ENCODE data around the gene FAM168A.
"Not testable (repeated sequence)": the region's sequence is repeated elsewhere in the genome, so short reads cannot be mapped to it uniquely, and the experiment has no call there.

The FAM168A gene

DNA sequence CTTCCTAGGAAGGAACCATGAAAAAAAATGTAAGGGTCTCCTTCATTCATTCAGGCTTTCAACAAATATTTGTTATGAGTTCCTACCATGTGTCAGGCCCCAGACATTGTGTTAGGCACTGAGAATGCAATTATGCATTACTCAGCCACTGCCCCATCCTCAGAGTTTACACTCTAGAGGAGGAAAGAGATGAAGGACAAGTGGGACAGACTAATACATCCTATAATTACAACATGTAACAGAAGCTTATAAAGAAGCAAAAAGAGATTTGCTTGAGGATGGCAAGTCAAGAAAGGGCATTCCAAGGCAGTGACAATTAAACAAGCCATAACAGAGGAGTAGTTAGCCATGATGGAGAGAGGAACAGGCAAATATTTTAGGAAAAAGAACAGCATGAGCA lies 78.6 kb downstream of the FAM168A start:
- DNase-seq (ENCODE audit: low read depth in 3 of 3): no peak

DNA sequence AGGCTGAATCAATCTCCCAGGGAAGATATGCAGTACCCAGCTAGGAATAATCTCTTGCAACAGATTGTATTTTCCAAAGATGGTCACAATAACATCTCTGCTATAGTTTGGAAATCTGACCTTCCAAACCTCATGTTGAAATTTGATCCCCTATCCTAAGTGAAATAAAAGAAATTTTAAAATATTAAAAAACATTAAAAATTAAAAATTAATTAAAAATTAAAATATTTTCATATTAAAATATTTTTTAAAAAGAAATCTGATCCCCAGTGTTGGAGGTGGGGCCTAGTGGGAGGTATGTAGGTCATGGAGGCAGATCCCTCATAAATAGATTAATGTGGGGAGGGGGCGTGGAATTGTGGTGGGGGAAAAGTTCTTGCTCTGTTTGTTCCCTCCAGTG lies 79.7 kb downstream of the FAM168A start:
- DNase-seq (ENCODE audit: low read depth in 3 of 3): no peak

DNA sequence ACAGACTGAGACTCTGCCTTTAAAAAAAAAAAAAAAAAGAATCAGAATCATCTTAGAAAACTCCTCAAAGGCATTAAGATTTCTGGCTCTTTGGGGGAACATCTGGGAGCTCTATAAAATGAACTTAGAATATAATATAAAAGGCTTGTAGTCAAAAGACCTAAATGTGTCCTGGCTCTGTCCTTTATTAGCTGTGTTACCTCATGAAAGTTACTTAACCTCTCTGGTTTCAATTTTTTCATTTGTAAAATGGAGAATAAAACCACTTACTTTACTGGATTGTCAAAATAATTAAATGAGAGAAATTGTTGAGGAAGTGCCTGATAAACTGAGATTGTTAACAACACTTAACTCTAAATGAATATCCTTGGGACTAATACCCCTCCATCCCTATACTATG lies 81.8 kb downstream of the FAM168A start:
- DNase-seq (ENCODE audit: low read depth in 3 of 3): no peak

- no peak for DNase-seq (ENCODE audit: low read depth in 3 of 3)
Observed at GRCh38 chr11:73513707-73514106, 84.2 kb downstream of the FAM168A start.

DNA sequence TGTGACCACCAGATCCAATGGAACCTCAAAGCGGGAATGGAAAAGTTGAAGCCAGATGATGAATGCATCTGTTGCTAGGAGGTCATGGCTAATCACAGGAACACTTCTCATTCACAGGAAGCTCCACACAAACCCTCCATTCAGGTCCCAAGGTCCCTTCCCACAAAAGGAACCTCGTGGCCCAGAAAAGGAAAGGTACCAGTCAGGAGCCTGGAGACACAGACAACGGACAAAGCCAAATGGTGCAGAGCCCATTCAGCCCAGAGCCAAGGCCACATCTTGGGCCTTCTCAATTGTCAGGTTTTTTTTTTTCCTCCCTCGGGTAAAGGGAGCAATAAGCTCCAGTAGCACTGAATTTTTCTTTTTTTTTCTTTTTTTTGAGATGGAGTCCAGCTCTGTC lies 87.0 kb downstream of the FAM168A start:
- DNase-seq (ENCODE audit: low read depth in 3 of 3): no peak

GRCh38 chr11:73510106-73510505 lies 87.8 kb downstream of the FAM168A start:
- no peak for DNase-seq (ENCODE audit: low read depth in 3 of 3)

- no peak for DNase-seq (ENCODE audit: low read depth in 3 of 3)
Observed at GRCh38 chr11:73509188-73509587, 88.7 kb downstream of the FAM168A start.

DNA sequence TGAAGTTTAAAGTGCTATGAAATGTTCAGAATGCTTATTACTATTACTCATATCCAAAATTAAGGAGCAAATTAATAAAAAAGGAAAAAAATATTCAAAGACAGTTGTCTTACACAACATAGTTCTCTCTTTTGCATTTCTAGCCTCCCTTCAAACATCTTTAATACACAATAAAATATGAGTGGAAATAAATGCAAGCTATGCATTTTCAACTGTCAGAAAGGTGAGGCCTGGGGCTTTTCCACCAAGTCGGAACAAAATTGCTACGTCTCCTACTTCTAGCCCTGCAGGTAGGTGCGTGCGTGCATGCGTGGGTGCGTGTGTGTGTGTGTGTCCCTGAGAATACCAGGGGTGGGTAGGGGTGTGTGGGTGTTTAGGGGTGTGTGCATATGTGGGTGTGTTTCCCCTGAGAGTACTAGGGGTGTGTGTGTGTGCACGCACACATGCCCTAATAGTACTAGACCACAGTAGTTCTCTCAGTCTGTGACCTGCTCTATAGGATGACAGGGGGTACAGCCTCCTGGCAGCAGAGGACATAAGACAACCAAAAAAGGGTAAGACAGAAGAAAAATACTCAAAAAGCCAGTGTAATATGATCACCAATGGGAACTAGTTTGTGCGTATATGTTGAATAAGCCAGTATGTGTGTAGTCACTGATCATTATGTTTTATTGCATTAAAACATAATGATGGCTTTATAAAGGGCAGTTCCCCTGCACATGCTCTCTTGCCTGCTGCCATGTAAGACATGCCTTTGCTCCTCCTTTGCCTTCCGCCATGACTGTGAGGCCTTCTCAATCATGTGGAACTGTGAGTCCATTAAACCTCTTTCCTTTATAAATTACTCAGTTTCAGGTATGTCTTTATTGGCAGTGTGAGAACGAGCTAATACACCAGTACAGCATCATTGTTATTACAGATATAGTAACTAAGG lies 89.4 kb downstream of the FAM168A start:
- no peak for DNase-seq (ENCODE audit: low read depth in 3 of 3)

GRCh38 chr11:73507086-73507485 lies 90.8 kb downstream of the FAM168A start:
- DNase-seq (ENCODE audit: low read depth in 3 of 3): no peak

GRCh38 chr11:73506038-73506437 lies 91.9 kb downstream of the FAM168A start:
- no peak for DNase-seq (ENCODE audit: low read depth in 3 of 3)

- no peak for DNase-seq (ENCODE audit: low read depth in 3 of 3)
Observed at GRCh38 chr11:73498343-73498742, 99.6 kb downstream of the FAM168A start.

- DNase-seq (ENCODE audit: low read depth in 3 of 3): no peak
Observed at GRCh38 chr11:73496134-73496533, 101.8 kb downstream of the FAM168A start.

DNA sequence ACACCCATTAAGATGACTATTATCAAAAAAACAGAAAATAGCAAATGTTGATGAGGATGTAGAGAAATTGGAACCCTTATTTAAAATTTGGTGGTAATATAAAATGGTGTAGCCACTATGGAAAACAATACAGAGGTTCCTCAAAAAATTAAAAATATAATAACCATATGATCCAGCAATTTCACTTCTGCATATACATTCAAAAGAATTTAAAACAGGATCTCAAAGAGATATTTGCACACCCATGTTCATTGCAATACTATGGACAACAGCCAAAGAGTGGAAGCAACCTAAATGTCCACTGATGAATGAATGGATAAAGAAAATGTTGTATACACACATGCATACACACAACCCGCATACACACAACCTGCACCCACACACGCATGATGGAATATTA lies 102.2 kb downstream of the FAM168A start:
- no peak for DNase-seq (ENCODE audit: low read depth in 3 of 3)

- no peak for DNase-seq (ENCODE audit: low read depth in 3 of 3)
Observed at GRCh38 chr11:73493956-73494598, 103.8 kb downstream of the FAM168A start.

DNA sequence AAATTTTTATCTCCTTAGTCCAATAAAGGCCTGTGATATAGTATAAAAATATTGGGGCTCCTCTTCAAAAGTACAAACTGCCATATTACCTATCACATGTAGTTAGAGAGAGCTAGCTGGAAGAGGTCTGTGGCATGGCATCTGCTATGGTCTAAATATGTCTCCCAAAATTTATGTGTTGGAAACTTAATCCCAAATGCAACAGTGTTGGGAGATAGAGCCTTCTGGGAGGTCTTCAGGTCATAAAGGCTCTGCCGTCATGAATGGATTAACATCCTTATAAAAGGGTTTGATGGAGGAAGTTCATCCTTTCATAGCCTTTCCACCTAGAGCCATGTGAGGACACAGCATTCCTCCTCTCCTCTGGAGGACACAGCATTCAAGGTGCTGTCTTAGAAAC lies 116.3 kb downstream of the FAM168A start:
- no peak for DNase-seq (ENCODE audit: low read depth in 3 of 3)

DNA sequence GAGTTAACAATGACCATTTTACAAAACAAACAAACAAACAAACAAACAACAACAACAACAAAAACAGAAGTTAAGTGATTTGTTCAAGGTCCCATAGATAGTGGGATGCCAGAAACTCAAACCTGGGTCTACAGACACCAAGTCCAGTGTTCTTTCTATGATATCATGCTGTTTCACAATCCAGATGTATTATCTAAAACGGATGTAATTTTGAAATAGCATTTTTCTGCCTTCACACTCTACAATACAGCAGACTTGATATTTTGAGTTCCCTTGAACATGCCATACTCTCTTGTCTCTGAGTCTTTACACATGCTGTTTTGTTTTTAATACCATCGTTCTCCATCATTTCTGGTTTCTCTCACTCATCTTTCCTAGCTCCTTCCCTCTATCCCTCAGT lies 117.2 kb downstream of the FAM168A start:
- DNase-seq (ENCODE audit: low read depth in 3 of 3): no peak

DNA sequence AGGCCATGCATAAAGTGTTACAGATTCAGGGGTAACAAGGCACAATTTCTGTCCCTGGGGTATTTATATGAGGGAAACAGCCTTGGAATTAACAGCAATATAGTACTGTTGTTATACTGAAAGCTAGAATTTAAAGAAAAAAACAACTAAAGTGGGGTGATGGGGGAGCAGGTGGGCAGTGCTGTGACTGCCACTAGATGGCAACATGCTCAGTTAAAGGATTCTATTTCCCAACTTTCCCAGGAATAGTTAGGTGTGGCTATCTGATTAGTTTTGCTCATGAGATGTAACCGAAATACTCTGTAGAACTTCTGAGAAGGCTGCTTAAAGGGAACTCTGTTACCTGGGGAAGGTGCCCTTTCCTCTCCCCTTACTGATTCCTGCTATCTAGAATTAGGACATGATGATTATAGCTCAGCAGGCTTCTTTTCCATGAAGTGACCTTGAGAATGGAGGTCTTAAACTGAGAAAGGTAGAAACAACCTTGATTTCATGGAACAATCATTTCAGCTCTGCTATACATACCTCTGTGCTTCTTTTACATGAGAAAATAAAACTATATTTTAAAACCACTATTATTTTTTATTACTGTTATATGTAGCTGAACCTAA lies 119.1 kb downstream of the FAM168A start:
- no peak for DNase-seq (ENCODE audit: low read depth in 3 of 3)

GRCh38 chr11:73477518-73477917 lies 120.4 kb downstream of the FAM168A start:
- DNase-seq (ENCODE audit: low read depth in 3 of 3): no peak

DNA sequence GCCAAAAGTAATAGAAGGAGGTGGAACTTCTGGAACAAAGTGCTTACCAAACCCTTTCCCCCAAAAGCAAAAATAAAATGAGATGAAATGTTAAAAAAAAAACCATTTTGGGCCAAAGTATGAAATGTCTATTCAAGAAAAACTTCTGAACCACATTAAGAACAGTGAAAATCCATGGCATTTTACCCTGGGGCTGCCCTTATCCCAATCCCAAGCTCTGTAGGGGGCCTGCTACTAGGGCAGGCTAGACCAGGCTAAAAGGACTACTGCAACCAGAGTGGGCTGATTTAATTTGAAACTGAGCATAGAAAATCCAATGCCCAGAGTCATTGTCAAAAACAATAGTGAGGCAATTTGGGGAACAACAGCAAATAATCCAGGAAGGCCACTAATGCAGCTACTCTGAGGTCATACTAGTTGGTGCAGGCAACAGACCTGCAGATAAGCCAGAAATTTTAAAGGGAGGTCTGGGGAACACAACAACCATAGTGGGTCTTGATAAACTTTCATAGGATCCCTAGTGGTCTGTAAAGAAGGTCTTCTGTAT lies 122.3 kb downstream of the FAM168A start:
- no peak for DNase-seq (ENCODE audit: low read depth in 3 of 3)

DNA sequence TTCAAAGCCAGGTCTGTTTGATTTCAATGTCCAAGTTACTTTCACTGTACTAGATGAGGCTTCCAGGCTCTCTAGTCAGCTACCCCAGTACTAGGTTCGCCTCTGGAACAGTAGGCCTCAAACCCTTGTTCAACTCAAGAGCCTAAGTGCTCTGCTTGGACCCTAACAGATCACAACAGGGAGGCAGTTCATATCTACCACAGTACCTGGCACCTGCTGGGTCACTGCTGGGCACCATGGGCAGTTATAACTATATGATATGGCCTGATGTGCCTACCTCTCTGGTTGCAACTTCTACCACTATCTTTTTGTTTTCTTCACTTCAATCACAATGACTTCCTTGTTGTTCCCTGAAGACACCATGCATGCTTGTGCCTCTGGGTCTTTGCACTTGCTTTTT lies 124.7 kb downstream of the FAM168A start:
- no peak for DNase-seq (ENCODE audit: low read depth in 3 of 3)

DNA sequence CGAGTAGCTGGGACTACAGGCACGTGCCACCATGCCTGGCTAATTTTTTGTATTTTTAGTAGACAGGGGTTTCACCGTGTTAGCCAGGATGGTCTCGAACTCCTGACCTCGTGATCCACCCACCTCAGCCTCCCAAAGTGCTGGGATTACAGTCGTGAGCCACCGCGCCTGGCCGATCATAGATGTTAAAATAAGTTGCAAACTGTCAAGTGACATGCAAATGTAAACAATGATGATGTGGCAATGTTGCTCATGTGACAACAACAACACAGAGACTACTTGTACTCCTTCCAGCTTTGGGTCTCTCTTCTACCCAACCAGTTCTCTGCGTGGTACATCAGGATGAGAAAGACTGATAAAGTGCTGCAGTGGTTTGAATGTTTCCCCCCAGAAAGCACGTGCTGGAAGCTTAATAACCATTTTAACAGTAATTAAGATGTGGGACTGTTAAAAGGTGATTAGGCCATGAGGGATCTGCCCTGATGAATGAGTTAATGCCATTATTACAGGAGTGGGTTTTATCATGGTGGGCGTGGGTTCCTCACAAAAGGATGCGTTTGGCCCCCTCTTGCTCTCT lies 127.8 kb downstream of the FAM168A start:
- DNase-seq (ENCODE audit: low read depth in 3 of 3): not testable (repeated sequence)

DNA sequence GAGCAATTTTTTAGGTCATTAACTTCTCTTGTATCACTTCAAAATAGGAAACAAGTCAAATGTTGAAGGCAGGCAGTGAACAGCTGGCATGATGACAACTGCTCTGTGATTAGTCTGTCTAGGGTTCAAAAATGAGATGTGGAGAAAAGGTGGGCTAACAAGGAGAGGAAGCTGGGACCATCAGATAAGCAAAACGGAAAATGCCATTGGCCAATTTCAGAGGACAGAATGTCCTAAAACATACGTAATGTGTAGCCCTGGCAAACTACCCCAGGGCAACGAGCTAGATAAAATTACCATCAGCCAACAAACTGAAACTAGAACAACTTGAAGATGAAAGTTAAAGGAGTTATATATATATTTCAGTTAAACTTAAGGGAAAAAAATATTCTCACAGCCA lies 128.5 kb downstream of the FAM168A start:
- DNase-seq (ENCODE audit: low read depth in 3 of 3): no peak
